CD4-positive, alpha-beta T cell treated with Interleukin-6 at 100 ng/mL for 8 hours (primary cell): ENCODE results near the gene ROCK2.
"Not testable (repeated sequence)": the region's sequence is repeated elsewhere in the genome, so short reads cannot be mapped to it uniquely, and the experiment has no call there.

Source experiments
- DNase-seq: peaks from one replicate; pipeline ENCODE4 v3.0.0-alpha.2; 2020; ENCODE audit warnings: mixed read lengths, low spot score

The ROCK2 gene

GRCh38 chr2:11236335-11236734 lies 108.1 kb downstream of the ROCK2 start:
- DNase-seq = no peak

GRCh38 chr2:11235583-11235982 lies 108.9 kb downstream of the ROCK2 start:
- no peak for DNase-seq

GRCh38 chr2:11234309-11234708 lies 110.1 kb downstream of the ROCK2 start:
- no peak for DNase-seq

GRCh38 chr2:11231193-11231592 lies 113.2 kb downstream of the ROCK2 start:
- not testable (repeated sequence) for DNase-seq

- no peak for DNase-seq
Measured at GRCh38 chr2:11228692-11229091, 115.7 kb downstream of the ROCK2 start.

GRCh38 chr2:11227595-11227994 lies 116.8 kb downstream of the ROCK2 start:
- no peak for DNase-seq

GRCh38 chr2:11224887-11225286 lies 119.5 kb downstream of the ROCK2 start:
- no peak for DNase-seq

GRCh38 chr2:11222845-11223244 lies 121.6 kb downstream of the ROCK2 start:
- no peak for DNase-seq

GRCh38 chr2:11220445-11220844 lies 124.0 kb downstream of the ROCK2 start:
- DNase-seq = no peak

- no peak for DNase-seq
Measured at GRCh38 chr2:11215407-11215806, 129.0 kb downstream of the ROCK2 start.

- no peak for DNase-seq
Measured at GRCh38 chr2:11214770-11215169, 129.7 kb downstream of the ROCK2 start.

GRCh38 chr2:11213975-11214374 lies 130.5 kb downstream of the ROCK2 start:
- no peak for DNase-seq

GRCh38 chr2:11213090-11213638 lies 131.3 kb downstream of the ROCK2 start:
- no peak for DNase-seq

- no peak for DNase-seq
Measured at GRCh38 chr2:11212645-11213044, 131.8 kb downstream of the ROCK2 start.

GRCh38 chr2:11208083-11208482 lies 136.4 kb downstream of the ROCK2 start:
- DNase-seq = no peak

- no peak for DNase-seq
Measured at GRCh38 chr2:11203480-11203879, 141.0 kb downstream of the ROCK2 start.

- no peak for DNase-seq
Measured at GRCh38 chr2:11201969-11202368, 142.5 kb downstream of the ROCK2 start.

GRCh38 chr2:11200651-11201050 lies 143.8 kb downstream of the ROCK2 start:
- no peak for DNase-seq

- DNase-seq = no peak
Measured at GRCh38 chr2:11196246-11196645, 148.2 kb downstream of the ROCK2 start.

- DNase-seq = no peak
Measured at GRCh38 chr2:11187731-11188130, 156.7 kb downstream of the ROCK2 start.

GRCh38 chr2:11187083-11187619 lies 157.3 kb downstream of the ROCK2 start:
- DNase-seq = no peak

- no peak for DNase-seq
Measured at GRCh38 chr2:11186145-11186544, 158.3 kb downstream of the ROCK2 start.

- no peak for DNase-seq
Measured at GRCh38 chr2:11182951-11183350, 161.5 kb downstream of the ROCK2 start.

GRCh38 chr2:11180653-11181052 lies 163.8 kb downstream of the ROCK2 start:
- DNase-seq = no peak
